ENCODE data around the gene POR. TPM values are rescaled to one million over a fixed set of nuclear protein-coding genes. Genes with fewer than 3 reads are reported as not detected.

Gene POR
- total and polyA plus RNA-seq, 2 of the 8 experiments (the other 6 are each of a cell fraction or from before 2014, with no cell fraction given) = 98.7 to 144 TPM

DNA sequence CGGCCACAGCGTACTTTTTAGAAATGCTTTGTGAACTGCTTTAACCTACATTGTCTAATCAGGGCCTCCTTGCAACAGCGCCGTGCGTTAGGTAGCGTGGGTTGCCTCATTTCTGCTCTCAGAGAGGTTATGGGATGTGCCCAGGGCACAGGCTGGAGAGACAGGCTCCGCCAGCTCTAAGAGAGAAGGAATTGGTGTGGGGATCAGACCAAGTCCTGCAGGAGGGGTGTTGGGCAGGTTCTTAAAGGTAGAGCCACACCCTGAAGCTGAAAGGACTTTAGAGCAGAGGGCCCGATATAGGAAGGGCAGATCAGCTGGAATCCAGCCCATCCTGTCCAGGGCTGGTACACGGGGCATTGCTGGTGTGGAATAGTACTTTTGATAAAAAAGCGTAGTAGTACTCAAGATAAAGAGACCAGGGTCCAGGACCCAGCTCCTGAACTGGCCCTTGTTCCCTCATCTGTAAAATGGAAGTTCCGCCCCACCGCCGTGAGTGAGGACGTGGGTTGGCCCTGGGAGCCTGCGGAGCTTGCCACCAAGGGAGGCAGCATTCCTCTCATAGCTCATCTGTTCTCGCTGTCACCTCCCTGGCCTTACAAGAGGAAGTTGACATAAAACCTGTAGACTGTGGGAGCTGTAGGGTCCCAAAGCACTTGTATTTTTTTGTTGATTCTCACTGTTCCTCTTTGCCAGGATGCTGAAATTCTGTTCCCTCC, 42.2 kb downstream of the POR start (continued):
- no peak for TF ChIP-seq POLR2A (IDR thresholded peaks at IDR 0.05; ENCODE audit: control extremely low read depth in 1 of 2, low read depth in 2 of 2, low read length in 2 of 2)
- TF ChIP-seq SIN3A (conservative IDR thresholded peaks at IDR 0.05 in 1 of 2, IDR thresholded peaks at IDR 0.05 in 1 of 2; ENCODE audit: low read depth in 1 of 2, low read length in 2 of 2) = peak in 1 of 2 experiments; percentile 81; a peak in 2 of 4 replicates
- no peak for TF ChIP-seq KDM5A (IDR thresholded peaks at IDR 0.05; ENCODE audit: low read length)
- no peak for TF ChIP-seq CHD2 (IDR thresholded peaks at IDR 0.05; ENCODE audit: low read length)
- no peak for TF ChIP-seq KDM1A (IDR thresholded peaks at IDR 0.05; ENCODE audit: borderline replicate concordance, low read length)
- TF ChIP-seq, protein P1, sequence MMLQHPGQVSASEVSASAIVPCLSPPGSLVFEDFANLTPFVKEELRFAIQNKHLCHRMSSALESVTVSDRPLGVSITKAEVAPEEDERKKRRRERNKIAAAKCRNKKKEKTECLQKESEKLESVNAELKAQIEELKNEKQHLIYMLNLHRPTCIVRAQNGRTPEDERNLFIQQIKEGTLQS (IDR thresholded peaks at IDR 0.05; ENCODE audit: insufficient read depth, low read depth, low read length) = no peak
- TF ChIP-seq CBX8 (IDR thresholded peaks at IDR 0.05; ENCODE audit: borderline replicate concordance, low read depth, low read length) = no peak
- TF ChIP-seq MAFK (IDR thresholded peaks at IDR 0.05; ENCODE audit: low read depth, low read length) = no peak
